ENCODE measurements around the gene PDLIM3.

Gene PDLIM3

GRCh38 chr4:185488650-185489049 lies 46.7 kb downstream of the PDLIM3 start:
- no peak for DNase-seq (ENCODE audit: low read depth)
- H3K4me3 ChIP-seq (ENCODE audit: low read depth, low read length), result no peak overlapping the region
- TF ChIP-seq CTCF (conservative IDR thresholded peaks at IDR 0.05; ENCODE audit: low read depth, low read length), result no peak

GRCh38 chr4:185481401-185481800 lies 53.9 kb downstream of the PDLIM3 start:
- TF ChIP-seq CTCF (conservative IDR thresholded peaks at IDR 0.05; ENCODE audit: low read depth, low read length), result no peak
- no peak for DNase-seq (ENCODE audit: low read depth)
- H3K4me3 ChIP-seq (ENCODE audit: low read depth, low read length), result no peak overlapping the region

- no peak for DNase-seq (ENCODE audit: low read depth)
- no peak for TF ChIP-seq CTCF (conservative IDR thresholded peaks at IDR 0.05; ENCODE audit: low read depth, low read length)
- no peak overlapping the region for H3K4me3 ChIP-seq (ENCODE audit: low read depth, low read length)
Observed at GRCh38 chr4:185480016-185480732, 55.1 kb downstream of the PDLIM3 start.

GRCh38 chr4:185479507-185479971 lies 55.8 kb downstream of the PDLIM3 start:
- no peak for DNase-seq (ENCODE audit: low read depth)
- TF ChIP-seq CTCF (conservative IDR thresholded peaks at IDR 0.05; ENCODE audit: low read depth, low read length), result no peak
- no peak overlapping the region for H3K4me3 ChIP-seq (ENCODE audit: low read depth, low read length)

GRCh38 chr4:185473247-185473646 lies 62.1 kb downstream of the PDLIM3 start:
- H3K4me3 ChIP-seq (ENCODE audit: low read depth, low read length), result no peak overlapping the region
- DNase-seq (ENCODE audit: low read depth), result no peak
- TF ChIP-seq CTCF (conservative IDR thresholded peaks at IDR 0.05; ENCODE audit: low read depth, low read length), result no peak

- no peak for DNase-seq (ENCODE audit: low read depth)
- H3K4me3 ChIP-seq (ENCODE audit: low read depth, low read length), result peak overlapping the region; percentile 75
- TF ChIP-seq CTCF (conservative IDR thresholded peaks at IDR 0.05; ENCODE audit: low read depth, low read length), result no peak
Observed at GRCh38 chr4:185472103-185472542, 63.2 kb downstream of the PDLIM3 start.
